Neural cell (in vitro differentiated cells): ENCODE results near the gene P2RX6. TPM values are rescaled to one million over a fixed set of nuclear protein-coding genes. Genes with fewer than 3 reads are reported as not detected.
A peak's percentile ranks its signal among the peaks of the same experiment; 100 is the strongest.

Experiments used
- H2AFZ ChIP-seq: fragments of 200-600, 300-800 bp; sonication (generic), shearing (Covaris generic); 2 replicates; pipeline ENCODE4 v1.6.0; 2014; ENCODE audit warnings: low read depth, mild to moderate bottlenecking, antibody characterized with exemption, low read length, moderate library complexity
- H3F3A ChIP-seq: fragments of 200-600 bp; shearing (Covaris generic); 2 replicates; pipeline ENCODE4 v1.6.1; 2016; ENCODE audit warnings: mild to moderate bottlenecking, moderate library complexity, mixed read lengths, antibody characterized with exemption, low read length; ENCODE audit not compliant: insufficient read depth, poor library complexity, severe bottlenecking
- H3K27ac ChIP-seq: fragments of 200-600, 300-800 bp; sonication (generic), shearing (Covaris generic); 2 replicates; pipeline ENCODE4 v1.5.1; 2014; ENCODE audit warnings: mild to moderate bottlenecking, low read length, moderate library complexity
- H3K27me3 ChIP-seq: fragments of 300-800, 200-600 bp; sonication (generic), shearing (Covaris generic); 2 replicates; pipeline ENCODE4 v1.6.0; 2014; ENCODE audit warnings: mild to moderate bottlenecking, low read depth, low read length, moderate library complexity; ENCODE audit not compliant: insufficient read depth
- H3K36me3 ChIP-seq: fragments of 300-800, 200-600 bp; sonication (generic), shearing (Covaris generic); 2 replicates; pipeline ENCODE4 v1.5.1; 2014; ENCODE audit warnings: mild to moderate bottlenecking, antibody characterized with exemption, low read length, moderate library complexity; ENCODE audit not compliant: insufficient read depth
- H3K4me2 ChIP-seq: fragments of 300-800, 200-600 bp; sonication (generic), shearing (Covaris generic); 2 replicates; pipeline ENCODE4 v1.6.0; 2014; ENCODE audit warnings: mild to moderate bottlenecking, low read length
- H3K4me3 ChIP-seq: fragments of 300-800, 200-600 bp; sonication (generic), shearing (Covaris generic); 2 replicates; pipeline ENCODE4 v1.5.1; 2014; ENCODE audit warnings: mild to moderate bottlenecking, low read length, moderate library complexity
- H3K79me2 ChIP-seq: fragments of 200-600 bp; shearing (Covaris generic); replicated peaks from 2 replicates; pipeline ENCODE4 v1.6.0; 2014; ENCODE audit warnings: mild to moderate bottlenecking, low read length, moderate library complexity; ENCODE audit not compliant: insufficient read depth
- H3K9ac ChIP-seq: fragments of 300-800, 200-600 bp; sonication (generic), shearing (Covaris generic); 2 replicates; pipeline ENCODE4 v1.6.1; 2016; ENCODE audit warnings: mild to moderate bottlenecking, low read length, mixed read lengths
- H3K9me2 ChIP-seq: fragments of 200-600 bp; shearing (Covaris generic); 2 replicates; pipeline ENCODE4 v1.6.1; 2016; ENCODE audit warnings: mild to moderate bottlenecking, low read length, mixed read lengths; ENCODE audit not compliant: insufficient read depth
- H3K9me3 ChIP-seq: fragments of 200-600, 300-800 bp; sonication (generic), shearing (Covaris generic); 2 replicates; pipeline ENCODE4 v1.6.1; 2016; ENCODE audit warnings: mild to moderate bottlenecking, mixed run types, low read length, moderate library complexity, mixed read lengths
- H4K20me1 ChIP-seq: fragments of 200-600 bp; shearing (Covaris generic); 2 replicates; pipeline ENCODE4 v1.6.1; 2016; ENCODE audit warnings: mild to moderate bottlenecking, mixed run types; ENCODE audit not compliant: insufficient read depth
- EP300 ChIP-seq: fragments of 450-650 bp; conservative IDR thresholded peaks from 2 replicates; pipeline ENCODE4 v1.6.1; 2014; ENCODE audit warnings: antibody characterized with exemption, mild to moderate bottlenecking, moderate library complexity; ENCODE audit not compliant: poor library complexity, severe bottlenecking
- EZH2 ChIP-seq: fragments of 200-600, 300-800 bp; shearing (Covaris generic), sonication (generic); IDR thresholded peaks from 2 replicates; pipeline ENCODE4 v1.6.1; 2014; ENCODE audit warnings: antibody characterized with exemption, low read length, borderline replicate concordance, mild to moderate bottlenecking; ENCODE audit not compliant: insufficient read depth, poor library complexity, severe bottlenecking
- MXI1 ChIP-seq: fragments of 450-650 bp; conservative IDR thresholded peaks from 2 replicates; pipeline ENCODE4 v1.6.1; 2014; ENCODE audit warnings: antibody characterized with exemption, mild to moderate bottlenecking; ENCODE audit not compliant: poor library complexity, severe bottlenecking
- POLR2AphosphoS5 ChIP-seq: IDR thresholded peaks from 2 replicates; pipeline ENCODE4 v1.6.1; 2012
- RAD21 ChIP-seq: fragments of 450-650 bp; conservative IDR thresholded peaks from 2 replicates; pipeline ENCODE4 v1.6.1; 2014; ENCODE audit warnings: antibody characterized with exemption, mild to moderate bottlenecking, moderate library complexity
- SMC3 ChIP-seq: fragments of 450-650 bp; conservative IDR thresholded peaks from 2 replicates; pipeline ENCODE4 v1.6.1; 2014; ENCODE audit warnings: antibody characterized with exemption, mild to moderate bottlenecking, moderate library complexity; ENCODE audit not compliant: poor library complexity
- TAF1 ChIP-seq: IDR thresholded peaks from 2 replicates; pipeline ENCODE4 v1.6.1; 2012; ENCODE audit warnings: low read depth
- polyA plus RNA-seq: library from polyadenylated mRNA; depleted of rRNA; stranded (reverse); fragments of >200 nt; gene quantifications from 2 replicates; pipeline ENCODE4 v1.2.3, GENCODE V29; 2014
- TF ChIP-seq, protein P1 (sequence below): fragments of 450-650 bp; IDR thresholded peaks from 2 replicates; pipeline ENCODE4 v1.5.1; 2014; ENCODE audit warnings: antibody characterized with exemption, mild to moderate bottlenecking, moderate library complexity; ENCODE audit not compliant: poor library complexity, severe bottlenecking
- TF ChIP-seq, protein P2 (sequence below): IDR thresholded peaks from 2 replicates; pipeline ENCODE4 v1.6.1; 2012; ENCODE audit warnings: borderline replicate concordance

P2RX6 gene
- polyA plus RNA-seq, 1 donor from 2014 or later: 0.17 TPM

- Histone ChIP-seq H3K36me3 (no peaks in the 10 kb centered on the region), H3K27ac (peak overlapping the region; percentile 90), H3F3A (no peaks in the 10 kb centered on the region), H3K4me3 (peak overlapping the region; percentile 98), H3K9ac (peak overlapping the region; percentile 83), H3K79me2 (no peaks in the 10 kb centered on the region), H3K4me2 (peak overlapping the region; percentile 98), H2AFZ (peak overlapping the region; percentile 81), H3K9me3 (no peaks in the 10 kb centered on the region), H4K20me1 (no peaks in the 10 kb centered on the region), H3K27me3 (no peaks in the 10 kb centered on the region), H3K9me2 (no peaks in the 10 kb centered on the region)
- TF ChIP-seq POLR2AphosphoS5 (no peak), EP300 (no peak), MXI1 (no peak), TAF1 (no peak), EZH2 (no peak), SMC3 (no peak), RAD21 (no peak)
- TF ChIP-seq, protein P1, sequence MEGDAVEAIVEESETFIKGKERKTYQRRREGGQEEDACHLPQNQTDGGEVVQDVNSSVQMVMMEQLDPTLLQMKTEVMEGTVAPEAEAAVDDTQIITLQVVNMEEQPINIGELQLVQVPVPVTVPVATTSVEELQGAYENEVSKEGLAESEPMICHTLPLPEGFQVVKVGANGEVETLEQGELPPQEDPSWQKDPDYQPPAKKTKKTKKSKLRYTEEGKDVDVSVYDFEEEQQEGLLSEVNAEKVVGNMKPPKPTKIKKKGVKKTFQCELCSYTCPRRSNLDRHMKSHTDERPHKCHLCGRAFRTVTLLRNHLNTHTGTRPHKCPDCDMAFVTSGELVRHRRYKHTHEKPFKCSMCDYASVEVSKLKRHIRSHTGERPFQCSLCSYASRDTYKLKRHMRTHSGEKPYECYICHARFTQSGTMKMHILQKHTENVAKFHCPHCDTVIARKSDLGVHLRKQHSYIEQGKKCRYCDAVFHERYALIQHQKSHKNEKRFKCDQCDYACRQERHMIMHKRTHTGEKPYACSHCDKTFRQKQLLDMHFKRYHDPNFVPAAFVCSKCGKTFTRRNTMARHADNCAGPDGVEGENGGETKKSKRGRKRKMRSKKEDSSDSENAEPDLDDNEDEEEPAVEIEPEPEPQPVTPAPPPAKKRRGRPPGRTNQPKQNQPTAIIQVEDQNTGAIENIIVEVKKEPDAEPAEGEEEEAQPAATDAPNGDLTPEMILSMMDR: no peak
- TF ChIP-seq, protein P2, sequence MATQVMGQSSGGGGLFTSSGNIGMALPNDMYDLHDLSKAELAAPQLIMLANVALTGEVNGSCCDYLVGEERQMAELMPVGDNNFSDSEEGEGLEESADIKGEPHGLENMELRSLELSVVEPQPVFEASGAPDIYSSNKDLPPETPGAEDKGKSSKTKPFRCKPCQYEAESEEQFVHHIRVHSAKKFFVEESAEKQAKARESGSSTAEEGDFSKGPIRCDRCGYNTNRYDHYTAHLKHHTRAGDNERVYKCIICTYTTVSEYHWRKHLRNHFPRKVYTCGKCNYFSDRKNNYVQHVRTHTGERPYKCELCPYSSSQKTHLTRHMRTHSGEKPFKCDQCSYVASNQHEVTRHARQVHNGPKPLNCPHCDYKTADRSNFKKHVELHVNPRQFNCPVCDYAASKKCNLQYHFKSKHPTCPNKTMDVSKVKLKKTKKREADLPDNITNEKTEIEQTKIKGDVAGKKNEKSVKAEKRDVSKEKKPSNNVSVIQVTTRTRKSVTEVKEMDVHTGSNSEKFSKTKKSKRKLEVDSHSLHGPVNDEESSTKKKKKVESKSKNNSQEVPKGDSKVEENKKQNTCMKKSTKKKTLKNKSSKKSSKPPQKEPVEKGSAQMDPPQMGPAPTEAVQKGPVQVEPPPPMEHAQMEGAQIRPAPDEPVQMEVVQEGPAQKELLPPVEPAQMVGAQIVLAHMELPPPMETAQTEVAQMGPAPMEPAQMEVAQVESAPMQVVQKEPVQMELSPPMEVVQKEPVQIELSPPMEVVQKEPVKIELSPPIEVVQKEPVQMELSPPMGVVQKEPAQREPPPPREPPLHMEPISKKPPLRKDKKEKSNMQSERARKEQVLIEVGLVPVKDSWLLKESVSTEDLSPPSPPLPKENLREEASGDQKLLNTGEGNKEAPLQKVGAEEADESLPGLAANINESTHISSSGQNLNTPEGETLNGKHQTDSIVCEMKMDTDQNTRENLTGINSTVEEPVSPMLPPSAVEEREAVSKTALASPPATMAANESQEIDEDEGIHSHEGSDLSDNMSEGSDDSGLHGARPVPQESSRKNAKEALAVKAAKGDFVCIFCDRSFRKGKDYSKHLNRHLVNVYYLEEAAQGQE: no peak
These were observed 33.8 kb upstream of the P2RX6 start for GRCh38 chr22:20980938-20981722.

DNA sequence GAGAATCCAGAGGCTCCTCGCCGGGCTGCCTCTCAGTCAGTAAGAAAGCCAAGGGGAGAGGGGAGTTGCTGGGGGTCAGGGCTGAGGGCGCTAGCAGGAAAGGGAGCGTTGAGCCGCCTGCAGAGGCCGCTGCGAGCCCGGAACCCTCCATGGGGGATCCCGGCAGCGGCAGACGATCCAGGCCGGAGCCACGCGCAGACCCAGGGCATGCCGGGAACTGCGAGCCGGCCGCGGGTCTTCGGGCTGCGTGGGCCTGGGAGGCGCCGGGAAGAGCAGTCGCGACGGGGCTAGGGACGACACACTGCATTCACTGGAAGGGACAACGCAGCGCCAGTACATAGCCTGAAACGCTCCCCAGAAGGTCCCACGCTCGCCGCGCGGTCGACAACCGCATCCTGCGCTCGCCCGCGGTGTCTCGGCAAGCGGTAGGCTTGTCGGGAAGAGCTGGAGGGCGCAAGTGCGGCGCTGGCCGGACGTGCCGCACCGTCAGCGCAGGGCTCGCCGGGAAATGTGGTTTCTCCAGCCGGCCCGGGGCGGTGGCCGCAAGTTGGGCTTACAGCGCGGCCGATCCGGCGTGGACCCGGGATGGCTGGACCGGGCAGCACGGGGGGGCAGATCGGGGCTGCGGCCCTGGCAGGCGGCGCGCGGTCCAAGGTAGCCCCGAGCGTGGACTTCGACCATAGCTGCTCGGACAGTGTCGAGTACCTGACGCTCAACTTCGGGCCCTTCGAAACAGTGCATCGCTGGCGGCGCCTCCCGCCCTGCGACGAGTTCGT is 33.0 kb upstream of the P2RX6 start, which contains the start of gene LZTR1:
LZTR1 (plus strand) TSS at position 511 of the 776 bp plus-strand sequence; CDS start at position 586, 75 bp downstream.
- Histone ChIP-seq H3F3A (no peaks in the 10 kb centered on the region), H3K27me3 (no peaks in the 10 kb centered on the region), H3K4me2 (peak within 1 kb of the TSS; percentile 98), H3K9me2 (no peaks in the 10 kb centered on the region), H3K79me2 (no peaks in the 10 kb centered on the region), H4K20me1 (no peaks in the 10 kb centered on the region), H3K9me3 (no peaks in the 10 kb centered on the region), H3K27ac (peak within 1 kb of the TSS; percentile 90), H3K4me3 (peak within 1 kb of the TSS; percentile 98), H2AFZ (peak within 1 kb of the TSS; percentile 81), H3K36me3 (no peaks in the 10 kb centered on the region), H3K9ac (peak within 1 kb of the TSS; percentile 83)
- TF ChIP-seq, protein P1: peak; percentile 84
- TF ChIP-seq TAF1: no peak
- TF ChIP-seq, protein P2: peak; percentile 36
- peak; percentile 99 for TF ChIP-seq POLR2AphosphoS5
- peak; percentile 98 for TF ChIP-seq MXI1
- TF ChIP-seq EZH2: no peak
- TF ChIP-seq EP300: peak; percentile 59
- peak; percentile 74 for TF ChIP-seq RAD21
- TF ChIP-seq SMC3: peak; percentile 82
